Astrocyte of the cerebellum (primary cell): ENCODE measurements around the gene CLK3.
"Not testable (repeated sequence)": the region's sequence is repeated elsewhere in the genome, so short reads cannot be mapped to it uniquely, and the experiment has no call there.

ENCODE experiments used
- DNase-seq: peaks from one replicate; pipeline ENCODE4 v3.0.0-alpha.2; 2011; ENCODE audit warnings: low read depth
- H3K4me3 ChIP-seq: 2 replicates; pipeline ENCODE4 v1.5.1; 2011; ENCODE audit warnings: mild to moderate bottlenecking, low read depth, low read length, moderate library complexity
- CTCF ChIP-seq: IDR thresholded peaks from 2 replicates; pipeline ENCODE4 v1.5.1; 2012; ENCODE audit warnings: low read length, low read depth, moderate library complexity, mild to moderate bottlenecking; ENCODE audit errors: missing control alignments
- in situ Hi-C: cut with HindIII; loops from 2 replicates; pipeline ENCODE4 v1.10.0; 2017; ENCODE audit warnings: low sequenced_read_pairs

Gene CLK3

GRCh38 chr15:74628199-74628598 lies 12.6 kb downstream of the CLK3 start:
- H3K4me3 ChIP-seq: no peak overlapping the region
- no peak for TF ChIP-seq CTCF
- in situ Hi-C loops: no loop called here
- no peak for DNase-seq

GRCh38 chr15:74628949-74629348 lies 13.3 kb downstream of the CLK3 start:
- no peak overlapping the region for H3K4me3 ChIP-seq
- in situ Hi-C loops: no loop called here
- TF ChIP-seq CTCF: no peak
- no peak for DNase-seq

GRCh38 chr15:74629696-74630095 lies 14.1 kb downstream of the CLK3 start:
- not testable (repeated sequence) for H3K4me3 ChIP-seq, DNase-seq
- in situ Hi-C loops: loop anchor here (5.0 to 10.0 kb wide), 3 partner anchors 78 to 255 kb away; no protein-coding TSS in a partner anchor

- DNase-seq: no peak
- peak; percentile 21 for TF ChIP-seq CTCF
- in situ Hi-C loops: loop anchor here (5.0 to 10.0 kb wide), 3 partner anchors 77 to 256 kb away; no protein-coding TSS in a partner anchor
- H3K4me3 ChIP-seq: no peak overlapping the region
Measured at GRCh38 chr15:74630284-74631086, 14.8 kb downstream of the CLK3 start.

GRCh38 chr15:74631087-74631385 lies 15.4 kb downstream of the CLK3 start:
- no peak for TF ChIP-seq CTCF
- in situ Hi-C loops: loop anchor here (5.0 to 10.0 kb wide), 3 partner anchors 76 to 256 kb away; no protein-coding TSS in a partner anchor
- no peak for DNase-seq
- no peak overlapping the region for H3K4me3 ChIP-seq

GRCh38 chr15:74631408-74631807 lies 15.8 kb downstream of the CLK3 start:
- in situ Hi-C loops: loop anchor here (5.0 to 10.0 kb wide), 3 partner anchors 76 to 257 kb away; no protein-coding TSS in a partner anchor
- no peak for DNase-seq
- no peak for TF ChIP-seq CTCF
- no peak overlapping the region for H3K4me3 ChIP-seq

- in situ Hi-C loops: loop anchor here (5.0 to 10.0 kb wide), 3 partner anchors 75 to 257 kb away; no protein-coding TSS in a partner anchor
- TF ChIP-seq CTCF: peak; percentile 97
- no peak for DNase-seq
- no peak overlapping the region for H3K4me3 ChIP-seq
Measured at GRCh38 chr15:74631935-74632560, 16.4 kb downstream of the CLK3 start.
